ENCODE measurements around the gene MKX. TPM values are rescaled to one million over a fixed set of nuclear protein-coding genes. Genes with fewer than 3 reads are reported as not detected.

MKX gene
- total and polyA plus RNA-seq, 9 of the 15 experiments (the other 6 are each of a cell fraction or from before 2014, with no cell fraction given), result 0.07 TPM; not detected in 7

- TF ChIP-seq, protein P1, sequence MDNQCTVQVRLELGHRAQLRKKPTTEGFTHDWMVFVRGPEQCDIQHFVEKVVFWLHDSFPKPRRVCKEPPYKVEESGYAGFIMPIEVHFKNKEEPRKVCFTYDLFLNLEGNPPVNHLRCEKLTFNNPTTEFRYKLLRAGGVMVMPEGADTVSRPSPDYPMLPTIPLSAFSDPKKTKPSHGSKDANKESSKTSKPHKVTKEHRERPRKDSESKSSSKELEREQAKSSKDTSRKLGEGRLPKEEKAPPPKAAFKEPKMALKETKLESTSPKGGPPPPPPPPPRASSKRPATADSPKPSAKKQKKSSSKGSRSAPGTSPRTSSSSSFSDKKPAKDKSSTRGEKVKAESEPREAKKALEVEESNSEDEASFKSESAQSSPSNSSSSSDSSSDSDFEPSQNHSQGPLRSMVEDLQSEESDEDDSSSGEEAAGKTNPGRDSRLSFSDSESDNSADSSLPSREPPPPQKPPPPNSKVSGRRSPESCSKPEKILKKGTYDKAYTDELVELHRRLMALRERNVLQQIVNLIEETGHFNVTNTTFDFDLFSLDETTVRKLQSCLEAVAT (IDR thresholded peaks at IDR 0.05), result no peak
- TF ChIP-seq HDGF (IDR thresholded peaks at IDR 0.05), result no peak
Observed at GRCh38 chr10:27747096-27747451, 1.5 kb upstream of the MKX start (continued).

DNA sequence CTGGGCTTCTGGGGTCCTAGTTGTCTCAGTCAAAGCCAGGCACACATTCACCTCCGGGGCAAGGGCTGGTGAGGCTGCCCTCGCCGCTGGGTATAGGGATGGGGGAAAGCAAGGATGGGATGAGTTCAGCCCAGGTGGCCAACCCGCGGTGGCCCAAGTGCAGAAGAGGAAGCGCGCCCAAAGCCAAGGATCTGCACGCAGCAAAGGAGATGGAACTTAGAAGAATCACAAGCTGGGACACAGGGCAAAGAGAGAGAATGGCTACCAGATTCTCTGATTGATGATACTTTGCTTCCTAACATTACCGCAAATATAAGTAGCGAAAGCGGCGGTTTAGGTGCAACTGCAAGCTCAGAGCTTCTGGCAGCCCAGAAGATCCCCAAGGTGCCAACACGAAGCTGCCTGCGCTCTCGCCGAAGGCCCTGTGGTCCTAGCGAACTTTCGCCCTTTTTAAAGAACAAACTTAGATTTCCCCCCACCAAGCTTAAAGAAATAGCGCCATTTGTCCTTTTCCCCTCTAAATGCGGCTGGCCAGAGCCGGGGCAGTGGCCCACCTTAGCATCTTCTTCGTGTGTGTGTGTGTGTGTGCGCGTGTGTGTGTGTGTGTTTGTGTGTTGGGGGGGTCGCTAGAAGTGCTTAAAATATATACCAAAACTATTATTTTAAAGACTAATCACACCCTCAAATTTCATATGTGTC lies 927 bp upstream of the MKX start:
- no peaks in the 10 kb centered on the region for H4K20me1 ChIP-seq (replicated peaks; ENCODE audit: control insufficient read depth, insufficient read depth, low read length)
- POLR2A ChIA-PET, result interaction anchor here (0.7 kb wide), 1 partner anchor 268 kb away, joined by 3 read pairs; no protein-coding TSS in a partner anchor
- BruUV-seq (replicated peaks), result no TSS peak
- H3K36me3 ChIP-seq (ENCODE audit: control insufficient read depth, insufficient read depth, low read length), result no peaks in the 10 kb centered on the region
- H3K4me3 ChIP-seq, result no peak overlapping the region
- in situ Hi-C loops (cut with MboI), result loop anchor here (25.0 kb wide), 1 partner anchor 641 kb away; no protein-coding TSS in a partner anchor
- no peaks in the 10 kb centered on the region for H3K9me1 ChIP-seq (ENCODE audit: control insufficient read depth, insufficient read depth, low read length)
- H2AFZ ChIP-seq (ENCODE audit: low read depth, low read length), result no peak overlapping the region
- H3K27ac ChIP-seq (ENCODE audit: extremely low read depth, low read depth, low read length), result no peak overlapping the region
- peaks cover 2 to 22% of the 10 kb centered on the region in 2 experiments; a peak in 3 of 5 replicates for H3K27me3 ChIP-seq (ENCODE audit: control insufficient read depth in 2 of 2, insufficient read depth in 2 of 2, low read length in 2 of 2)
- FAIRE-seq, result no peak
- no peaks in the 10 kb centered on the region for H3K9me3 ChIP-seq (replicated peaks; ENCODE audit: control insufficient read depth, insufficient read depth, low read depth, low read length)
- WGBS (ENCODE audit: insufficient coverage, low coverage, missing lambda C conversion rate), result 7% methylated on average over 25 of the region's 25 CpGs
- H3K4me1 ChIP-seq (replicated peaks in 1 of 2; ENCODE audit: control insufficient read depth in 2 of 2, insufficient read depth in 2 of 2, low read length in 2 of 2), result peaks cover 0 to 17% of the 10 kb centered on the region in 2 experiments; a peak in 2 of 5 replicates
- TF ChIP-seq ZKSCAN1 (IDR thresholded peaks at IDR 0.05; ENCODE audit: low read depth, low read length), result no peak
- no peak for DNase-seq (ENCODE audit: extremely low read depth in 1 of 4, low spot score in 3 of 4)
- no peak overlapping the region for H3K4me2 ChIP-seq (ENCODE audit: insufficient read depth, low read length)
- ATAC-seq, result no peak
- H3K79me2 ChIP-seq (ENCODE audit: control insufficient read depth, insufficient read depth, low read length), result no peaks in the 10 kb centered on the region
- intact Hi-C loops (cut with micrococcal nuclease), result no loop called here
- CTCF ChIA-PET (ENCODE audit: low intra/inter-chr PET ratio), result no interaction called here
- no peak overlapping the region for H3K9ac ChIP-seq (ENCODE audit: insufficient read depth in 1 of 2, low read depth in 2 of 2, low read length in 2 of 2)
